ENCODE measurements around the gene SMARCD3.

The SMARCD3 gene

DNA sequence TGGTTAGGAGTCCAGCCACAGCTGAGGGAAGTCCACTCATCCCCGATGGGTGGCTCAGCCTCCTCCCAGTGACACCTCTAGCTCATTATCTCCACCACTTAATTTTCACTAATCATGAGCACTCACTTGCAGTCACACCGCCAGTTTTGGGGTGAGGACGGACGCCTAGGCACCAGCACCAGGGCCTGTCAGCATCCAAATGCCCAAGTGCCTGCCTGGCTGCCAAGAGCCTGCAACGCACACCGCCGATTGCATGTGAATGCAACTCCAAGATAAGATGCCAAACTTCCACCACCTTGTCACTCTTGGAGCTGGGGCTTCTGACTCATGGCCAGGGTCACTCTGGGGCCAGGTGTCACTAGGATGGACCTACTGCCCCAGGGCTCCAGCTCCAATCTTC lies 24.4 kb upstream of the SMARCD3 start:
- no peak for DNase-seq (ENCODE audit: low read depth, low spot score)

DNA sequence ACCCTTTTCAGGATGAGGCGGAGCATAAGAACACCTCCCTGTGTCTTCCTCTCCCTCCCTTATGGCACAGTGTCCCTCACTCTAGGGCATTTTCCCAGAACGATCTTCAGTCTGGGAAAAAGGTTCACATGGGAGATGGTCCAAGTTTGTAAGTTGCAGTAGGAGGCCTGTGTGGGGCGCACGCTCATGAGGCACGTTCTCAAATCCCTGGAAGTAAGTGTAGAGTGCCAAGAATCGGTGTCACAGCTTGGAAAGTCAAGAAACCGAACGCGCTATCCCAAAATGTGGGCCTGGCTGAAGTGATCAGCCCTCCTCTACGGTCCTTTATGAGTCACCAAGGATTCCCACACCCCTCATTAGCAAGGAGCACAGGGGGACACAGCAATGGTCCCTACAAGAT lies 23.9 kb upstream of the SMARCD3 start:
- no peak for DNase-seq (ENCODE audit: low read depth, low spot score)

DNA sequence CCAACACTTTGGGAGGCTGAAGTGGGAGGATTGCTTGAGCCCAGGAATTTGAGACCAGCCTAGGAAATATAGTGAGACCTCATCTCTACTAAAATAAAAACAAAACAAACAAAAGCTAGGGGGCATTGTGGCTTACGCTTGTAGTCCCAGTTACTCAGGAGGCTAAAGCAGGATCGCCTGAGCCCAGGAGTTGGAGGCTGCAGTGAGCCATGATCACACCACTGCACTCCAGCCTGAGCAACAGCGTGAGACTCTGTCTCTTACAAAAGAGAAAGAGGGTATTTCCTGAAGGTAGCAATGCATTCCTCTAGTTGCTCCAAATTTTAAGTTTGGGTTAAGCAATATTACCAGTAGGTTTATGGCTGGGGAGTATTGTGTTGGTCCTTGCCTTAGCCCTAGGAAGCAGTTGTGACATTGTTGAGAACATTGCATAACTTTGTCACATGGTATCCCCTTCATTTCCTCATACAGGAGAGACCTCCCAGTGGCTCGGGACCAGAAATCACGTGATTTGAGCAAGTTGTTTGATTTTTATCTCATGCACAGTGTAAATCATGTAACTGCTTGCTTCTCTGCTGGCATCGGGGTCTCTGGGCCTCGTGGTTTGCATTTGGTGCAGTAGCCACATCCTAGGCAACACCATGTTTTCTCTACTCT lies 23.3 kb upstream of the SMARCD3 start:
- no peak for DNase-seq (ENCODE audit: low read depth, low spot score)

- no peak for DNase-seq (ENCODE audit: low read depth, low spot score)
Measured at GRCh38 chr7:151269511-151269910, 21.0 kb upstream of the SMARCD3 start.

GRCh38 chr7:151265351-151265931 lies 16.9 kb upstream of the SMARCD3 start:
- DNase-seq (ENCODE audit: low read depth, low spot score) = no peak

- DNase-seq (ENCODE audit: low read depth, low spot score) = no peak
Measured at GRCh38 chr7:151264615-151265014, 16.1 kb upstream of the SMARCD3 start.

DNA sequence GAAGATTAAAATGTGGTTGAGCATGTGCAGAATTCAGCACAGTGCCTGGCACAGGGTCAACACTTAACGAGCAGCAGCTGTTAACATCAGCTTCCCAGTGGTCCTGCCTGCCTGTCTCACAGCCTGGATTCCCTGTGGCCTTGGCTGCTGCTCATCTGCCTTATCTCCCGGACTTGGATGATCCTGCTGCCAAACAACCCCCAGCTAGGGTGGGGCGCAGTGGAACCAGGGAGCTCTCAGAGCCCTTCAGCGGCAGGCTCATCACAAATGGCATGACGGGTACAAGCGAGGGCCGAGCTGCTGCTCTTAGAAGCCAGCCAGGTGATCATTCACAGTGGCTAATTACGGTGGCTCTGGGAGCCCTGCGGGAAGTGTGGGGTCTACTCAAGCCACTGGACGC lies 13.0 kb upstream of the SMARCD3 start:
- no peak for DNase-seq (ENCODE audit: low read depth, low spot score)

DNA sequence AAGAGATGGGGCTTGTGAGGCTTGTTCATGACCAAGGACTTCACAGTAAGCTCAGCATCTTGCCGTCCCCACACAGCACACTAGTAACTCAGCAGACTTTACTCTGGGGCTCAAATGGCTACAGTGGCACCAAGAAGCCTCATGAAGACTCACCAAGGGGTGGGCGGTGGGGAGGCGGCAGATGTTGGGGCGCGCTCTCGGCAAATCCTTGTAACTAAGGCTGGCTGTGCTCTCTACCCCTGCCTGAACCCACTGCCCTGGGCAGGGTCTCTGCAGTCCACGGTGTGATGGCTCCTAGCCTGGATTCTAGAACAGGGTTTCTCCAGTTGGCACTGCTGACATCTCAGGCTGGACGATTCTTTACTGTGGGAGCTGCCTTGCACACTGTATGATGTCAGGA lies 12.4 kb upstream of the SMARCD3 start:
- no peak for DNase-seq (ENCODE audit: low read depth, low spot score)

- DNase-seq (ENCODE audit: low read depth, low spot score) = no peak
Measured at GRCh38 chr7:151260471-151260870, 12.0 kb upstream of the SMARCD3 start.

- DNase-seq (ENCODE audit: low read depth, low spot score) = no peak
Measured at GRCh38 chr7:151257990-151258389, 9.5 kb upstream of the SMARCD3 start.

- no peak for DNase-seq (ENCODE audit: low read depth, low spot score)
Measured at GRCh38 chr7:151256410-151257045, 8.0 kb upstream of the SMARCD3 start.

DNA sequence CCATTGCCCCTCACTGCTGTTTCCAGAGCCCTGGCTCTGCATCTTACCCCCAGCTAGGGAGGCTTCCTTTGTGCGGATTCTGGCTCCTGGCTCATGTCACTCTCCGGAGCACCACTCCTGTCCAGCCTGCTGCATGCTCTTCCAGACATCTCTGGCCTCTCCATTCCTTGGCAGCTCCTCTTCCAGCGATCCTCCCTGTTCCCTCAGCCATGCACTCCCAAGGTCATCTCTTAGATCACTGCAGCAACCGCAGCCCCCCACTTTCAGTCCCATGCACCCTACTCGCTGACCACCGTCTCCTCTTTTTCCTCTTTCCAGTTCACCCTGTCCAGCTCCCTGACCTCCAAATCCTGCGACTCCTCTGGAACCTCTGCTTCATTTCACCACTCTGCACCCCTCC lies 6.9 kb upstream of the SMARCD3 start:
- DNase-seq (ENCODE audit: low read depth, low spot score) = no peak

GRCh38 chr7:151254851-151255250 lies 6.4 kb upstream of the SMARCD3 start:
- DNase-seq (ENCODE audit: low read depth, low spot score) = no peak

- no peak for DNase-seq (ENCODE audit: low read depth, low spot score)
Measured at GRCh38 chr7:151254316-151254715, 5.8 kb upstream of the SMARCD3 start.

DNA sequence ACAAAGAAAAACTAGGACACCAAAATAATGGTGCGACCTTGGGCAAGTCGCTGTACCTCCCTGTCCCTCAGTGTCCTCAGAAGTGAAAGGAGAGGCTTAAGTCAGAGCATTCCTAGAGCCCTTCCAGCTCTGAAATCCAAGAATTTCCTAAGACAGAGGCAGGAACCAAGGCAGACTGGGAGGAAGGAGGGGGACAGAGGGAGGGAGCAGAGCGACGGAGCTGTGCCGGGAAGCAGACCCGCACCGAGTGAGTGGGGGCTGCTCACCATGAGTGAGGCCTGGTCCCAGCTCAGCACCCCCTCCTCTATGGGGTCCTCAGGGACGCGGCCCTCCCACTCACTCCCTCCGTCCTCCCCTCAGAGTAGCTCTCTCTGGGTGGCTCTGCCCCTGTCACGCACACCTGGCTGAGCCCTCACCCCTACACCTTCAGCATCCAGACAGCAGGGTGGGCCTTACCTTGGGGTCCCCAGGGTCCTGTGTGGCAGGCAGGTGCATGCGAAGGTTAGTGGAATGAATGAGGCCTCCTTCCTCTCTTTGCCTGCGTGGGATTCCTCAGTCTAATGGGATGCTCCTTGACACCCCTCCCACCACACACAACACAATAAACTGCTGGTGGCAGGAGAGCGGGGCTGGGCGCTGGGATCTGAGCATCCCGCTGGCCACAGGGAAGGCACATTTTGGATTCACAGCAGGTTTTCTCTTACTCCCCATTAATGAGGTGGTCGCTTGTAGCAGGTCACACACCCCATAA lies 4.6 kb upstream of the SMARCD3 start:
- peak; percentile 39 for DNase-seq (ENCODE audit: low read depth, low spot score)

GRCh38 chr7:151252561-151252835 lies 4.0 kb upstream of the SMARCD3 start:
- DNase-seq (ENCODE audit: low read depth, low spot score) = no peak

- DNase-seq (ENCODE audit: low read depth, low spot score) = peak; percentile 90
Measured at GRCh38 chr7:151251689-151252560, 3.4 kb upstream of the SMARCD3 start.

- no peak for DNase-seq (ENCODE audit: low read depth, low spot score)
Measured at GRCh38 chr7:151251328-151251688, 2.8 kb upstream of the SMARCD3 start.

DNA sequence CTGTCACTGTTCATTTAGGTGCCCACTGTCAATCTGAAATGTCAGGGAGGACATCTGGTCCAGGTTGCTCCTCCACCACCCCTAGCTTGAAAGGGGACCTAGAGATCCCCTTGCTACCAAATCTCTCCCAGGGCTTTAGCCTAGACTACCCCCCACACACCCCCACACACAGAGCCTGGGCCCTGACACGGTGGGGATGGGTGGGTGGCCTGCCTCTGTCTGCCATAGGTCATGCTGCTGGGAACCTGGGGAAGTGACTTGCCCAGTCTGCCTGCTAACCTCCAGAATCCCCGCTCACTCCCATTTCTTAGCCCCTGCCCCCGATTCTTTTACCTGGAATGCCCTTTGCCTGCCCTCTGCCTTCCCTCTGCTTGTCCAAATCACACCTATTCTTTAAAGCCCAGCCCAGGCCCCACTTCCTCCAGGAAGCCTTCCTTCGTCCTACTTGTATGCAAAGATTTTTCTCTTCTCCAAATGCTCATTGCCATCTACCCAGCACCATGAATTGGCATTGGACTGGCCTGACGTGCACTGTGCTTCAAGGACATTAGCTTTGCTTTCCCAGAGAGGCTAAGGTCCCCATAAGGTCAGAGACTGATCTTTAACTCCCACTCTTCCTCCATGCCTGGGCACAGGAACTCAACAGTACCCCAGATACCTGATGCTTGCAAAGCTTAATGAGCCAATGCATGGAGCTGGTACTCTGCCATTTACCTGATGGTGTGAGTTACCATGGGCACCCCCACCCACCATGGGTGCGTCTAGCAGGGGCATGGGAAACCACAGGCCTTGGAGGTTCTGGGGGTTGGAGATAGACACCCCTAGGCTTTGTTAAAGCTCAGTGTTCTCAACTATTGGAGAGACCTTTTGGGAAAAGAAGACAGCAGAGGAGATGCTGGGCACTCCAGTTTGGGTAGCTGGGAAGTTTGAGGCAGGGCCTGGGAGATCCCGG lies 2.0 kb upstream of the SMARCD3 start:
- no peak for DNase-seq (ENCODE audit: low read depth, low spot score)

DNA sequence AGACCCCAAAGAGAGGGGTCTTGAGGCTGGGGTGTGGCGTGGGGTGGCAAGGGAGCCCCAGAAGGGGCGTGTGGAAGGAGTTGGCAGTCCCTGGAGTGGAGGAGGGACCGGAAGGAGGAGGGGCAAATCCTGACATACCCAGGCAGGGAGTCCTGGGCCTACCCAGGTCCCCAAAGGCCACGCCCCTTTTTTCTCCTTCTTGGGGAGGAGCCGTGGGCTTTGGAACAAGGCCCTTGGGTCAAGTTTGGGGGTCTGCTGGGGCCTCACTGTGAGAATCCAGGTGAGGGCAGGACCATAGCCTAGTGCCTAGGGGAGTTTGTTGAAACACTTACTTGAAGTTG lies 1.2 kb upstream of the SMARCD3 start:
- DNase-seq (ENCODE audit: low read depth, low spot score) = peak; percentile 67
